CD14-positive monocyte (primary cell): ENCODE results near the gene TAF11L13. TPM values are rescaled to one million over a fixed set of nuclear protein-coding genes. Genes with fewer than 3 reads are reported as not detected.
"Not testable (repeated sequence)": the region's sequence is repeated elsewhere in the genome, so short reads cannot be mapped to it uniquely, and the experiment has no call there.

Source experiments
- DNase-seq, 3 donors: peaks; one replicate each; pipeline ENCODE4 v3.0.0-alpha.2; 2011 to 2022
- H2AFZ ChIP-seq: 2 replicates; pipeline ENCODE4 v1.6.0; 2012; ENCODE audit warnings: mild to moderate bottlenecking, low read depth, low read length, inconsistent platforms; ENCODE audit not compliant: insufficient read depth, poor library complexity, severe bottlenecking
- H3K27ac ChIP-seq, 2 donors: 1 replicate in 1 of 2; 2 replicates in 1 of 2; pipeline ENCODE4 v1.5.1; 2012 to 2013; ENCODE audit warnings: low read length in 2 of 2, control low read depth in 1 of 2, inconsistent platforms in 1 of 2, low read depth in 1 of 2, mild to moderate bottlenecking in 1 of 2
- H3K27me3 ChIP-seq, 2 donors: one replicate each; pipeline versions ENCODE4 v1.6.0 to v1.6.1; 2011 to 2013; ENCODE audit warnings: low read length in 2 of 2; ENCODE audit not compliant: control insufficient read depth in 2 of 2, insufficient read depth in 2 of 2
- H3K36me3 ChIP-seq, 2 donors: replicated peaks in 1 of 2; 1 replicate in 1 of 2; 2 replicates in 1 of 2; pipeline versions ENCODE4 v1.5.1 to v1.6.1; 2012 to 2013; ENCODE audit warnings: low read length in 2 of 2, control low read depth in 1 of 2, inconsistent platforms in 1 of 2, mild to moderate bottlenecking in 1 of 2; ENCODE audit not compliant: insufficient read depth in 2 of 2, control insufficient read depth in 1 of 2
- H3K4me1 ChIP-seq, 2 donors: 1 replicate in 1 of 2; 2 replicates in 1 of 2; pipeline versions ENCODE4 v1.5.1 to v1.6.1; 2012 to 2013; ENCODE audit warnings: low read length in 2 of 2, control low read depth in 1 of 2, inconsistent platforms in 1 of 2, mild to moderate bottlenecking in 1 of 2, moderate library complexity in 1 of 2; ENCODE audit not compliant: insufficient read depth in 2 of 2, control insufficient read depth in 1 of 2
- H3K4me2 ChIP-seq: replicated peaks from 2 replicates; pipeline ENCODE3; 2012; ENCODE audit warnings: low read length, moderate library complexity, mild to moderate bottlenecking; ENCODE audit not compliant: poor library complexity, severe bottlenecking; ENCODE audit errors: extremely low read depth
- H3K4me3 ChIP-seq, 3 experiments: fragments of 200-600 bp in 1 of 3; sonication (generic) in 1 of 3; replicated peaks in 1 of 3; 1 replicate in 2 of 3; 2 replicates in 1 of 3; pipeline ENCODE4 v1.5.1; 2011 to 2013; ENCODE audit warnings: low read length in 3 of 3, mild to moderate bottlenecking in 3 of 3, control low read depth in 2 of 3, low read depth in 2 of 3, inconsistent platforms in 1 of 3, moderate library complexity in 1 of 3
- H3K79me2 ChIP-seq: 2 replicates; pipeline ENCODE4 v1.6.0; 2012; ENCODE audit warnings: mild to moderate bottlenecking, control low read depth, inconsistent platforms, low read length, moderate library complexity; ENCODE audit not compliant: insufficient read depth
- H3K9ac ChIP-seq: 2 replicates; pipeline ENCODE4 v1.6.0; 2017; ENCODE audit warnings: low read length, mild to moderate bottlenecking; ENCODE audit not compliant: insufficient read depth, poor library complexity, severe bottlenecking
- H3K9me3 ChIP-seq, 2 donors: replicated peaks in 1 of 2; 1 replicate in 1 of 2; 2 replicates in 1 of 2; pipeline versions ENCODE4 v1.5.1 to v1.6.1; 2012 to 2013; ENCODE audit warnings: low read length in 2 of 2, control low read depth in 1 of 2; ENCODE audit not compliant: control insufficient read depth in 1 of 2, insufficient read depth in 1 of 2
- H4K20me1 ChIP-seq: 2 replicates; pipeline ENCODE4 v1.6.0; 2012; ENCODE audit warnings: mild to moderate bottlenecking, low read length, control low read depth, moderate library complexity; ENCODE audit not compliant: insufficient read depth
- H3K27ac Mint-ChIP-seq, 7 donors: one replicate each; pipeline ENCODE4 v1.8.0; 2020; ENCODE audit warnings: mild to moderate bottlenecking in 7 of 7, mixed read lengths in 7 of 7, moderate library complexity in 6 of 7, inconsistent platforms in 2 of 7
- H3K27me3 Mint-ChIP-seq, 3 donors: one replicate each; pipeline ENCODE4 v1.8.0; 2021 to 2022; ENCODE audit warnings: low read depth in 3 of 3, mild to moderate bottlenecking in 3 of 3, mixed read lengths in 3 of 3, moderate library complexity in 3 of 3, inconsistent platforms in 1 of 3
- H3K36me3 Mint-ChIP-seq, 2 donors: one replicate each; pipeline ENCODE4 v1.8.0; 2020; ENCODE audit warnings: mixed read lengths in 2 of 2, inconsistent platforms in 1 of 2, mild to moderate bottlenecking in 1 of 2
- H3K4me1 Mint-ChIP-seq: one replicate; pipeline ENCODE4 v1.8.0; 2020; ENCODE audit warnings: mild to moderate bottlenecking, mixed read lengths
- H3K4me3 Mint-ChIP-seq, 2 donors: one replicate each; pipeline ENCODE4 v1.8.0; 2020; ENCODE audit warnings: mild to moderate bottlenecking in 2 of 2, mixed read lengths in 2 of 2, moderate library complexity in 1 of 2
- H3K9me3 Mint-ChIP-seq, 7 donors: one replicate each; pipeline ENCODE4 v1.8.0; 2020 to 2022; ENCODE audit warnings: mixed read lengths in 7 of 7, mild to moderate bottlenecking in 6 of 7, moderate library complexity in 6 of 7, inconsistent platforms in 2 of 7
- WGBS: methylation state at CpG from one replicate; pipeline ENCODE4 v1.1.5; 2013; ENCODE audit warnings: missing lambda C conversion rate; ENCODE audit not compliant: insufficient coverage; 5-methylcytosine and 5-hydroxymethylcytosine counted together
- intact Hi-C, 2 donors: fragments of 100-400 bp; cut with micrococcal nuclease; formaldehyde crosslinking; loops; one replicate each; pipeline versions ENCODE4 v1.15.0 to v1.15.1; 2023
- polyA plus RNA-seq, 3 donors: library from polyadenylated mRNA; depleted of rRNA in 1 of 3; unstranded in 2 of 3; stranded (reverse) in 1 of 3; fragments of 300-500 nt in 2 of 3; fragments of >200 nt in 1 of 3; fragmentation: Illumina TruSeq in 2 of 3; gene quantifications; 1 replicate in 2 of 3; 2 replicates in 1 of 3; pipeline ENCODE4 v1.2.3, GENCODE V29; 2012 to 2021
- TF ChIP-seq, protein P1 (sequence below): fragments of 200-600 bp; IDR thresholded peaks from one replicate; pipeline ENCODE4 v1.8.0; 2022; ENCODE audit warnings: antibody characterized with exemption, mild to moderate bottlenecking

Gene TAF11L13
- polyA plus RNA-seq, 3 donors: not detected

DNA sequence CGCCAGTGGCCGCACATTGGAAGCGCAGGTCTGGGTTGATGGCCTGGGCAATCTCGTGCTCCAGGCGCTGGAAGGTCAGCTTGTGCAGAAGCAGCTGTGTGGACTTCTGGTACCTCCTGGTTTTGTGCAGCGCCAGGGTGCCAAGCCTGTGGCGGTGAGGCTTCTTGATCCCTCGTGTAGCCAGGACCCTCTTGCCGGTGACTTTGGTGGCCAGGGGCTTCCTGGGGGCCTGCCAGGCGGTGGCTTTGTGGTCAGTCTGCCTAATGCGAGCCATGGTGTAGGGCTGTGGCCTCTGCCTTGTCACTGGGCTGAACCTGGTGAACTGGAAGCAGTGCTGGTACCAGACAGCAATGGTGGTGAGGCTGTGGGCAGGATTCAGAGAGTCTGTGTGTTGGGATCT, 6.2 kb upstream of the TAF11L13 start:
- Mint-ChIP-seq H3K27ac (peak overlapping the region in 1 of 7 donors; percentile 23), H3K36me3 (no peaks in the 10 kb centered on the region), H3K27me3 (peaks cover 0 to 2% (median 0%) of the 10 kb centered on the region in 3 donors), H3K4me1 (no peaks in the 10 kb centered on the region), H3K9me3 (peaks cover 0 to 18% (median 6%) of the 10 kb centered on the region in 7 donors), H3K4me3 (no peak overlapping the region)
- intact Hi-C loops: no loop called here
- WGBS: 96% methylated on average over 11 of the region's 11 CpGs
- TF ChIP-seq, protein P1, sequence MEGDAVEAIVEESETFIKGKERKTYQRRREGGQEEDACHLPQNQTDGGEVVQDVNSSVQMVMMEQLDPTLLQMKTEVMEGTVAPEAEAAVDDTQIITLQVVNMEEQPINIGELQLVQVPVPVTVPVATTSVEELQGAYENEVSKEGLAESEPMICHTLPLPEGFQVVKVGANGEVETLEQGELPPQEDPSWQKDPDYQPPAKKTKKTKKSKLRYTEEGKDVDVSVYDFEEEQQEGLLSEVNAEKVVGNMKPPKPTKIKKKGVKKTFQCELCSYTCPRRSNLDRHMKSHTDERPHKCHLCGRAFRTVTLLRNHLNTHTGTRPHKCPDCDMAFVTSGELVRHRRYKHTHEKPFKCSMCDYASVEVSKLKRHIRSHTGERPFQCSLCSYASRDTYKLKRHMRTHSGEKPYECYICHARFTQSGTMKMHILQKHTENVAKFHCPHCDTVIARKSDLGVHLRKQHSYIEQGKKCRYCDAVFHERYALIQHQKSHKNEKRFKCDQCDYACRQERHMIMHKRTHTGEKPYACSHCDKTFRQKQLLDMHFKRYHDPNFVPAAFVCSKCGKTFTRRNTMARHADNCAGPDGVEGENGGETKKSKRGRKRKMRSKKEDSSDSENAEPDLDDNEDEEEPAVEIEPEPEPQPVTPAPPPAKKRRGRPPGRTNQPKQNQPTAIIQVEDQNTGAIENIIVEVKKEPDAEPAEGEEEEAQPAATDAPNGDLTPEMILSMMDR: no peak
- Histone ChIP-seq H3K27me3 (no peaks in the 10 kb centered on the region), H3K9me3 (peaks cover 1 to 6% of the 10 kb centered on the region in 2 donors), H3K4me3 (no peak overlapping the region), H3K79me2 (no peaks in the 10 kb centered on the region), H3K9ac (no peak overlapping the region), H3K4me2 (no peak overlapping the region), H3K4me1 (no peaks in the 10 kb centered on the region), H3K27ac (no peak overlapping the region), H3K36me3 (no peaks in the 10 kb centered on the region), H2AFZ (no peak overlapping the region), H4K20me1 (no peaks in the 10 kb centered on the region)
- no peak for DNase-seq

DNA sequence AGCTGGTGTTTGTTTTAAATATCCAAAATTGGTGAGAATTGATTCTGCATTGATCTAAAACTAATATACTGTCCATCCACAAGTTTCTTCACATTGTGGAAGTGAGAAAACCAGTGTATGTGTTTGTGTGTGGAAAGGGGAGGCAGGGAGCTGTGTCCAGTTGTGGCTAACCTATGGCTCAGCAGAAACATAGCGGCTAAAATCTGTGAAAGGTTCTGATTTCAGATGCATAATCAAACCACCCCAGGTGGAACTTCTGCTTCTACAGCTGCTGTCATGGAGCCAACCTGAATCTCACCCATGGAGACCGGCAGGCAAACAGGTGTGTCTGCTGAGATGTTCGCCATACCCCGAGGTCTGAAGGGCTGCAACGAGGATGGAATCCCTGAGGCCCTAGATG, 2.3 kb downstream of the TAF11L13 start, which contains the start of gene TAF11L14:
Gene TAF11L14 (plus strand): TSS at position 301 of the 400 bp plus-strand sequence.
- H3K9me3 ChIP-seq: peaks cover 0 to 7% of the 10 kb centered on the region in 2 donors
- intact Hi-C loops: no loop called here
- H3K4me1 ChIP-seq: no peaks in the 10 kb centered on the region
- Mint-ChIP-seq H3K4me1 (no peaks in the 10 kb centered on the region), H3K9me3 (peaks cover 4 to 15% (median 9%) of the 10 kb centered on the region in 7 donors), H3K27me3 (peaks cover 1 to 4% (median 2%) of the 10 kb centered on the region in 3 donors), H3K4me3 (no peak within 1 kb of the TSS), H3K36me3 (no peaks in the 10 kb centered on the region), H3K27ac (peak within 1 kb of the TSS in 1 of 7 donors; percentile 25)
- WGBS: 98% methylated on average over 5 of the region's 5 CpGs
- no peaks in the 10 kb centered on the region for H3K79me2 ChIP-seq
- H3K4me3 ChIP-seq: no peak within 1 kb of the TSS
- no peaks in the 10 kb centered on the region for H4K20me1 ChIP-seq
- no peak within 1 kb of the TSS for H3K9ac ChIP-seq
- H3K4me2 ChIP-seq: no peak within 1 kb of the TSS
- H2AFZ ChIP-seq: no peak within 1 kb of the TSS
- TF ChIP-seq, protein P1: no peak
- no peak within 1 kb of the TSS for H3K27ac ChIP-seq
- no peaks in the 10 kb centered on the region for H3K27me3 ChIP-seq
- no peak for DNase-seq
- H3K36me3 ChIP-seq: no peaks in the 10 kb centered on the region

DNA sequence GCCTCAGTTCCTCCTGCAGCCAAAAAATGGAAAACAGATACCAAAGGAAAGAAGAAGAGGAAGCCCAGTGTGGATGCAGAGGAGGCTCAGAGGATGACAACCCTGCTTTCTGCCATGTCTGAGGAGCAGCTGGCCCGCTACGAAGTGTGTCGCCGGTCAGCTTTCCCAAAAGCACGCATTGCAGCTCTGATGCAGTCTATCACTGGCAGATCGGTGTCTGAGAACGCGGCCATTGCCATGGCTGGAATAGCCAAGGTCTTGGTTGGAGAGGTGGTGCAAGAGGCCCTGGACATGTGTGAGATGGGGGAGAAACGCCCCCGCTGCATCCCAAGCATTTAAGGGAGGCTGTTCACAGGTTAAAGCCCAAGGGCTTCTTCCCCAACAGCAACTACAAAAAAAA, 17.3 kb downstream of the TAF11L13 start:
- H3K36me3 Mint-ChIP-seq, H3K9ac ChIP-seq, H3K27me3 ChIP-seq, intact Hi-C loops, H3K36me3 ChIP-seq, H3K4me3 ChIP-seq, H3K4me1 Mint-ChIP-seq, H3K27me3 Mint-ChIP-seq, H3K79me2 ChIP-seq, H3K4me1 ChIP-seq, H3K4me2 ChIP-seq, H4K20me1 ChIP-seq, DNase-seq, H3K4me3 Mint-ChIP-seq, H2AFZ ChIP-seq, H3K27ac ChIP-seq: not testable (repeated sequence)
- peak overlapping the region in 1 of 7 donors; percentile 8 for H3K27ac Mint-ChIP-seq
- H3K9me3 Mint-ChIP-seq: peaks cover 11 to 30% (median 17%) of the 10 kb centered on the region in 7 donors
- WGBS: 92% methylated on average over 8 of the region's 10 CpGs
- H3K9me3 ChIP-seq: peaks cover 0 to 20% of the 10 kb centered on the region in 2 donors
